ENCODE results near the gene PPM1H. TPM values are rescaled to one million over a fixed set of nuclear protein-coding genes. Genes with fewer than 3 reads are reported as not detected.
A peak's percentile ranks its signal among the peaks of the same experiment; 100 is the strongest.
"Not testable (repeated sequence)": the region's sequence is repeated elsewhere in the genome, so short reads cannot be mapped to it uniquely, and the experiment has no call there.

PPM1H gene
- 29.5 TPM for polyA plus RNA-seq (ENCODE audit: insufficient read length)
- long read RNA-seq, donor 1, full-length matches to known transcripts, result 3 of 3 reads
- long read RNA-seq, donor 1, partial matches to known transcripts, result 0 of 3 reads
- long read RNA-seq, donor 1, other reads (novel, unspliced or antisense), result 0 of 3 reads
- long read RNA-seq, donor 2, full-length matches to known transcripts, result 4 of 4 reads
- long read RNA-seq, donor 2, partial matches to known transcripts, result 0 of 4 reads
- long read RNA-seq, donor 2, other reads (novel, unspliced or antisense), result 0 of 4 reads
- long read RNA-seq, donor 3, full-length matches to known transcripts, result 2 of 2 reads
- long read RNA-seq, donor 3, partial matches to known transcripts, result 0 of 2 reads
- long read RNA-seq, donor 3, other reads (novel, unspliced or antisense), result 0 of 2 reads
- long read RNA-seq, donor 4, result 0 reads
- long read RNA-seq, donor 5, full-length matches to known transcripts, result 4 of 4 reads
- long read RNA-seq, donor 5, partial matches to known transcripts, result 0 of 4 reads
- long read RNA-seq, donor 5, other reads (novel, unspliced or antisense), result 0 of 4 reads
- long read RNA-seq, donor 6, full-length matches to known transcripts, result 2 of 2 reads
- long read RNA-seq, donor 6, partial matches to known transcripts, result 0 of 2 reads
- long read RNA-seq, donor 6, other reads (novel, unspliced or antisense), result 0 of 2 reads
- long read RNA-seq, donor 7, full-length matches to known transcripts, result 2 of 2 reads
- long read RNA-seq, donor 7, partial matches to known transcripts, result 0 of 2 reads
- long read RNA-seq, donor 7, other reads (novel, unspliced or antisense), result 0 of 2 reads
- long read RNA-seq, donor 8, result 0 reads

DNA sequence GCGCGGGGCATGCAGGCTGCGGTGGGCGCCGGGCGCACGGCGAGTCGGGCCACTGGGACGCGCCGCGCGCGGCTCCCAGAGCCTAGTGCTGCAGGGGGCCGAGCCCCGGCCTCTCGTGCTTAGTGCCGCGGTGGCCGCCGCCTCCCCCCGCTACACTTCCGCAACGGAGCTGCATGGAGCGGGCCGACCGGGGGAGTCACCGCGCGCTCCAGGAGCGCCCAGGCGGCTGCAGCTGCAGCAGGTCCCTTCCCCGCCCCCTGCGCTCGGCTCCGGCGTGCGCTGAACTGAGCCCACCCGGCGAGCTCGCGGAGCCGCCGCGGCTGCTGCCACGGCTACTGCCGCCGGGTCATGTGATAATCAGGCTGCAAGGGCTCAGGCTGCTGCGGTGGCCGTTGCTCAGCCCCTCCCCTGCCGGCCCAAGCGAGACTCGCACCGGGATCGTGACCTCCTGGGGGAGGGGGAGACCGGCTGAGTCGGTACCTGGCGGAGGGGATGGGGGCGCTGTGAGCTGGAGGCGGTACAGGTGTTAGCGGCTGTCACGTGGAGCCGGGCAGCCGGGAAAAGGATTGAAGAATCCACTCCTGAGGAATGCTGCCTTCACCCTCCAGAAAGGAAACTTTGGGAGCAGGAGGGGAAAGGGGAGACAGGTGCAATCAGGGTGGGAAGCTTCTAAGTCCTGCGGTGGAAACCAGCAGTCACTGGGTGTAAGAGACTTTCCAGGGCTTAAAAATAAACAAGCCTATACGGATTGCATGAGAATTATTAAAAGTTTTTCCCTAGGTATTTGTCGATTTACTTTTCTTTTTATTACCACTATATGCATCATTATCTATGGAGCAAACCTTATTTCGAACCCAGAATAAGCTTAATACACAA, at the start of gene PPM1H:
Gene PPM1H, minus strand, starts transcription at position 352 of the 876 bp plus-strand sequence. CDS start 414 bp downstream, outside the sequence.
- peak; percentile 86 for DNase-seq

- no peak for DNase-seq
These were observed 48.6 kb upstream of the PPM1H start for GRCh38 chr12:62983594-62983993.

DNA sequence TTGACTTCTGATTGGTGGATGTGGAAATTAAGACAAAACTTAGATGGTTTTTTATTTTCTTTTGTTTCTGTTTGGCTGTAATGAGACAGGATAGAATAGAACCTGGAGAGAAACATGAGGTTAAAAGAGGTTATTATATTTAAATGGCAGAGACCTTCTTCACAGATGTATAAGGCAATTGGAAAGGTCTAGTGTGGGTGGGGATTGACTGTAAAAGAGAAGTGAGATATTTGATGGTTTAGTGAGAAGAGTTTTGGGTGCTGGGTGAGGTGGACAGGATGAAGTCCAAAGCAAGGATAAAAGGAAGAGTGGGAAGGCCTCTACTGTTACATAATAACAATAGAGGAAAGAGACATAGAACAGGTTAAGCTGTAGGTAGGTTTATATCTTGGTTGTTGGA, 43.8 kb upstream of the PPM1H start:
- DNase-seq, result no peak

DNA sequence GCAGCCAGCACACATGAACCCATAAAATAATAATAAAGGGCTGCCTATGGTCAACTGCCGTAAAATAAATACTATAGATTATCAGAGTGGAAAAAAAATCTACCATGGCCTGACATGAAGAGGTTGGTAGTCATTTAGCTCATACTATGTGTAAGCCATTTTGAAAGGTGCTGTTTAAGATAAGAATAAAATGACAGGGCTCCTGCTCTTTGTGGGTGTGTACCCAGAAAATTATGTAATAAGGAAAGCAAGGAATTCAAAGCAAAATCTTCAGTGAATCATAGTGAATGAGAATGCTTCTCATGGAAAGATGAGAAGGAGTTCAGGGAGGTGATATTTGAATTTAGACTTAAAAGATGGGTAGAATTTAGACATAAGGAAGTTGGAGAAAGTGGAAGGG, 42.9 kb upstream of the PPM1H start:
- no peak for DNase-seq

- no peak for DNase-seq
These were observed 42.5 kb upstream of the PPM1H start for GRCh38 chr12:62977418-62977817.

- no peak for DNase-seq
These were observed 41.2 kb upstream of the PPM1H start for GRCh38 chr12:62976110-62976662.

- no peak for DNase-seq
These were observed 37.0 kb upstream of the PPM1H start for GRCh38 chr12:62971769-62972525.

GRCh38 chr12:62969695-62970094, 34.7 kb upstream of the PPM1H start:
- DNase-seq, result no peak

DNA sequence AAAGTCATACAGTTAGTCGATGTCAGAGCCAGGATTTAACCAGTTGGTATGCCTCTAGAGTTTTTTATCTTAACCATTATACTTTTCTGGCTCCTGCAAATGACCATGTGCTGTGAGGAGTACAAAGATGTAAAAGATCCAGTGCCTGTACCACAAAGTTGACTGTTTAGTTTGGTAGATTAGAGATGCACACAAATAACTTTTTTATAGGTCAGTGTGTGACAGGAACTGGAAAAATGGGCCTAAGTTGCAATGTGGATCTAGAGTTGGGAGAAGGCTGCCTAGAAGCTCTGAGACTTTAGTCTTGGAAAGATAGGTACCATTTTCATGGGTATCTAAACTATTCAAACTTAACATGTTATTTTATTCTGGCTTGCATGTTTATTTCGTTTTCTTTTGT, 32.8 kb upstream of the PPM1H start:
- no peak for DNase-seq

GRCh38 chr12:62966990-62967506, 32.1 kb upstream of the PPM1H start:
- no peak for DNase-seq

DNA sequence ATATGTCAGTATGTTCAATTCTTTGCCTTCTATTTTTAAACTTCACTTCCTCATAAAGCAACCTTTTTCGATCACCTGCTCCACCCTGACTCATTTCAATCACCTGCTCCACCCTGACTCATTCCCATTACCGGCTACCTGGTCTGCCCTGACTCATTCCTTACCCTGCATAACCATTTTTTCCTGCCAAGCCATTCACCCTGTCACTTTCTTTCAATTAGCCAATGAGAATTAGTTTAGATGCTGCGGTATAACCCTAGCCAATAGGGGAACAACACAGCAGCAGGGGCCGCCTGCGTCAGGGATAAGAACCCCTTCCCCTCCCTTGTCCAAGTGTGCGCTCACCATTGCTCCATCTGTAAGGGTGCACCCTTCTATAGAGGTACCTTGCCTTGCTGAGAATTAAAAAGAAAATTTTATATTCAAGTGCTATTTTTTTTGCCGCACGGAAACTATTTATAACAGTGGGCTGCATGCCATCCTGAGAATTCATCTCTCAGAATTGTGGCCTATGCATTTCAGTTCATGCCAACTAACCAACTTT, 31.6 kb upstream of the PPM1H start:
- DNase-seq, result not testable (repeated sequence)

GRCh38 chr12:62965700-62966099, 30.8 kb upstream of the PPM1H start:
- not testable (repeated sequence) for DNase-seq

DNA sequence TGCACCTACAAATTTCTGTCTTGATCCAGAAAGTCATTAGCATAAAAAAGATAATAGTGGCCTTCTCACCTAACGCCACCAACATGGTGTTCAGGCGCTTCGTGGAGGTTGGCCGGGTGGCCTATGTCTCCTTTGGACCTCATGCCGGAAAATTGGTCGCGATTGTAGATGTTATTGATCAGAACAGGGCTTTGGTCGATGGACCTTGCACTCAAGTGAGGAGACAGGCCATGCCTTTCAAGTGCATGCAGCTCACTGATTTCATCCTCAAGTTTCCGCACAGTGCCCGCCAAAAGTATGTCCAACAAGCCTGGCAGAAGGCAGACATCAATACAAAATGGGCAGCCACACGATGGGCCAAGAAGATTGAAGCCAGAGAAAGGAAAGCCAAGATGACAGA, 30.3 kb upstream of the PPM1H start:
- DNase-seq, result not testable (repeated sequence)

DNA sequence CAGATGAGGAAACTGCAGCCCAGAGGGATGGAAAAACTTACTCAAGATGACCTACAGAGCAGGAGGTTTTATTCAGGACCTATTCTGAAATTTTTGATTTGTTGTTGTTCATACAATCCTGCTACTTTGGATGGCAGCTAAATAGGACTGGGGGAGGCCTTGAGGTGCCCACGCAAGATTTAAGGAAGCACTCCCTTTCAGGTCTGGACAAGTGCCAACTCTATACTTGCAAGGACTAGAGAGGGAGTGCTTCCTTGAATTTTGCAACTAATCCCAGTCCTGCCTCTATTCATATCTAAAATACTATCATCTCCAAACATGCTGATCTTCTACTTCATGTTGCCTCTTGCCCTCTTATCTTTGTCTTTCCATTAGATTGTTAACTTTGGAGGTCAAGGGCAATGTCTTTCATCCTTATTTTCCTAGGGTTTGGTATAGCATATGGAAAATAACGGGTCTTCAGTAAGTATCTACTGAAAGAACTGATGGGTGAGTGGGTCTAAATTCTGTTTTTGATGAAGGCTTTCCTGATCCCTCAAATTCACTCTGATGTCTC, 28.6 kb upstream of the PPM1H start:
- DNase-seq, result no peak

DNA sequence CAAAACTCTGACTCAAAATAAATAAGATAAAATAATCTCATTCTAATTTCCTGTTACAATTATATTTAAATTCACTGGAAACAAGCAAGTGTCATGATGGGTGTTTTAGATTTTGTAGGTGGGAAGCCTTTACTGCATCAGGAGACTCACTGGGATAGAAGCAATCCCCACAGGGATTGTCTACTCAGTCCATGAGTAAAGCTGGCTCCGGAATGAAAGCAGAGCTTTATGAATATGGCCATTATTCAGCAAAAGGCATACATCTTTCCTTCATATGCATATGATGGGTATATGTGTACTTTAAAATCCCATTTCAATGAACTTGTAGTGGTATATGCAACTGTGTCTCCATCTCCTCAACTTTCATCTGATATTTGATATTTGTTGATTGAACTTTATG, 25.4 kb upstream of the PPM1H start:
- DNase-seq, result no peak

DNA sequence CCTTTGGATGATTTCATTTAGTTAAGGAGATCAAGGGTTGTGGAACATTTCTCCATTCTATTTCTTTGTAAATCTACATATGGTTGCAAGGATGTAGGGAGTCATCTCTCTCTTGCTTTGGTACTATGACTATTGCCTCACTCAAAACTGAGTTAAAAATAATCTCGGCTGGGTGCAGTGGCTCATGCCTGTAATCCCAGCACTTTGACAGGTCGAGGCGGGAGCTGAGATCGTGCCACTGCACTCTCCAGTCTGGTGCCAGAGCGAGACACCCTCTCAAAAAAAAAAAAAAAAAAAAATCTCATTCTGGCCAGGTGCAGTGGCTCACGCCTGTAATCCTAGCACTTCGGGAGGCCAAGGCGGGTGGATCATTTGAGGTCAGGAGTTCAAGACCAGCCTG, 24.8 kb upstream of the PPM1H start:
- no peak for DNase-seq

- DNase-seq, result peak; percentile 42
These were observed 22.4 kb upstream of the PPM1H start for GRCh38 chr12:62957233-62957953.

- no peak for DNase-seq
These were observed 20.7 kb upstream of the PPM1H start for GRCh38 chr12:62955678-62956077.

- no peak for DNase-seq
These were observed 15.4 kb upstream of the PPM1H start for GRCh38 chr12:62950317-62950716.

- DNase-seq, result no peak
These were observed 13.2 kb upstream of the PPM1H start for GRCh38 chr12:62948123-62948522.
